ENCODE results near the gene SFT2D2. TPM values are rescaled to one million over a fixed set of nuclear protein-coding genes. Genes with fewer than 3 reads are reported as not detected.

Gene SFT2D2
- total RNA-seq, 1 experiment from 2014 or later, result 38.7 TPM

DNA sequence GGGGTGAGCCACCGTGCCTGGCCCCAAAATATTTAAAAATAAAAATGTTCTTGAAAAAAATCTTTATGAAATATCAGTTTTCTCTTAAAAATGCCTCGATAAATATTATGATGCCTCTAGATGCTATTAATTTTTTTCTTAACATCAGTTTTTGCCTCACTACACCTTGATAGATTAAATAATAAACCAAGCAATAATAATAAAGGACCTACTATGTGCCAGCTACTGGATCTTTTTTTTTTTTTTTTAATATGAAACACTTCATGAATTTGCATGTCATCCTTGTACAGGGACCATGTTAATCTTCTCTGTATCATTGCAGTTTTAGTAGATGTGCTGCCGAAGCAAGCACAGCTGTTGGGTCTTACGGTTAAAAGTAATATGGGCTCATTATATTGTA lies 37.3 kb downstream of the SFT2D2 start:
- no peak for DNase-seq (ENCODE audit: extremely low read depth, low read depth)

DNA sequence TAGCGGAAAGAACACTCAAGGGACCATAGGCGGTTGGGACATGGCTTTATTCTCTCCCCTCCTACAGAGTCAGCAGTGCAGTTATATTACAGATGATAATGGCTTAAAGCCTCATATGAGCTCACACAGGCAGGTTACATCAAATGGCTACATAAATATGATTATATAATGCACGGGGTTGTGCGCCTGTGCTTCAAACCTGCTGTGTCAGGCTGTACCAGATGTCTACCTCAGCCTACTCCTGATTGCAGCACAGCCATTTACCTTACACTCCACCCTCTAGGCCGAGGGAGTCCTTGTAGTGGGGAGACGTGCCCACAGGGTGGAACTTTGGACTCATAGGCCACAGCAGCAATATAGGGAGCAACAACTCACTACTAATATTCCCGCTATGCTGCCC lies 38.5 kb downstream of the SFT2D2 start:
- DNase-seq (ENCODE audit: extremely low read depth, low read depth), result no peak

DNA sequence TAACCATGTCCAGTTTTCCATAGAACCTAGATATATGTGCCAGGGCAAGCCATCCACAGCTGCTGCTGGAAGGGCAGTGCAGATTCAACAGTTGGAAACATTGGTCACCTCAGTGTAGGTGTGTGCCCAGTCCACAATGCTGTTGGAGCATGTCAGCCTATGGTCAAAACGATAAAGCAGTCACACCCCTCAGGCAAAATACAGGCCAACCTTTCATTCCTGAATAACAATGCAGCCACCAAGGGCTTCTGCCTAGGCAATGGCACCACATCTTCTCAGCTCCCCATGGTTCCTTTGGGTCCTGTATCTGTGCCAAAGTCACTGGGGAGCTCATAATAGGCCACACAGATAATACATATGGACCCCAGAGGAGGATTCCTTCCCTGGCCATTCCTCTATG lies 39.8 kb downstream of the SFT2D2 start:
- no peak for DNase-seq (ENCODE audit: extremely low read depth, low read depth)

DNA sequence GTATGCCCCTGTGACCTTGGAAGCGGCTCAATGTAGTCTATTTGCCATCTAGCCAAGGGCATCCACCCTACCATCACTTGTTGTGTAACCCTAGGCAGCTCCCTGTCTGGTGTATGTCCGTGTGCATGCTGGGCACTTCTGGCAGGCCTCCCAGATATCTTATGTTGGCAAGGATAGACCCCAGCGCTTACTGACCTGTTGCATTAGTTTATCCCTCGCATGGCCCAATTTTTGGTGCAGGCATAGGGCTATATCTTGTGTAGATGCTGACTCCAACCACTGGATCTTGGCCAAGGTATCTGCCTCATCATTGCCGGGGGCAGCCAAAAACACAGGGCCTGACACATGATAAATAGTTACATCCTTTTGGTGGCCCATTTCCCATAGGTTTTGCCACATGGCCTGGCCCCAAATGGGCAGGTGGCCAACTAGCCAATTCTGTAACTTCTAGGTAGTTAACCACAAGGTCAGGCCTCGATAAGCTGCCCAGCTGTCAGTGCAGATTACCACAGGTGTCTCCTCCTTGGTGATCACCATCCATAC lies 40.9 kb downstream of the SFT2D2 start:
- no peak for DNase-seq (ENCODE audit: extremely low read depth, low read depth)

DNA sequence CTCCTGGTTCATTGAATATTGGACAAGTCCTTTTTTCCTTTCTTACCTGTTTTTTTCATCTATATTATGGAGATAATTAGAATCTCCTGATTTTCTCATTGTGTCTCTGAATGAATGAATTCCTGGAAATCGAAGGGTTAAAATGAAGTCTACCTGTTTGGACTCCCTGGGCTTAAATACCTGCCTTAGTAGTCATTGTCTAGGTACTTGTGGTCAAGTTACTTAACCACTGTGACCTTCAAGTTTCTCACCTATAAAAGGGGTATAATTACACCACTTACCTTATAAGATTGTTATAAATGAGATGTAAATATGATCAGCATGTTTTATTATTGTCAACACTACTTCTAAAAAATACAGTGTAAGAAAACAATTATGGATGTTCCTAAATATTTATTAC lies 45.8 kb downstream of the SFT2D2 start:
- no peak for DNase-seq (ENCODE audit: extremely low read depth, low read depth)

DNA sequence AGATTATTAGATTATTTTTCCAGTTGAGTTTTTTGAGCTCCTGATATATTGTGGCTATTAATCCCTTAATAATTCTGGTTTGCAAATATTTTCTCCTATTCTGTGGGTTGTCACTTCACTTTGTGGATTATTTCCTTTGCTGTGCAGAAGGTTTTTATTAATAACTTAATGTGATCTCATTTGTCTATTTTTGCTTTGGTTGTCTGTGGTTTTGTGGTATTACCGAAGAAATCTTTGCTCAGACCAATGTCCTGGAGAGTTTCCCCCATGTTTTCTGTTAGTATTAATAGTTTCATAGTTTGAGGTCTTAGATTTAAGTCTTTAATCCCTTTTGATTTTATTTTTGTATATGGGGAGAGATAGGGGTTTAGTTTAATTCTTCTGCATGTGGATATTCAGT lies 47.8 kb downstream of the SFT2D2 start:
- no peak for DNase-seq (ENCODE audit: extremely low read depth, low read depth)

DNA sequence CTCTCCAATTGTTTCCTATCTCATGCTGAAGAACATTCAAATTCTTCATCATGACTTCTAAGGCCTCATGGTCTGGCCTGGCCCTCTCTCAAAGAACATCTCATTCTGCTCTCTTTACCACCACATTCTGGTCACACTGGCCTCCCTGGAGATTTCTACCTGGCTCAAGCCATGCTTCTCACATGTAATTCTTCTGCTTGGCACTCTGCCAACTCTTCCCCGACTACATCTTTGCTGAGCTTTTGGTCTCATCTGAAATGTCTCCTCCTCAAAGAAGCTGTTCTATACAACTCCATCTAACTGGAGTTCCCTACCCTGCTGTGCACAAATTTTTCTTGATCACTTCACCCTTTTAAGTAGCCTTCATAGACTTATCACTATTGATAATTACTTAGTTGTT lies 53.4 kb downstream of the SFT2D2 start:
- no peak for DNase-seq (ENCODE audit: extremely low read depth, low read depth)

DNA sequence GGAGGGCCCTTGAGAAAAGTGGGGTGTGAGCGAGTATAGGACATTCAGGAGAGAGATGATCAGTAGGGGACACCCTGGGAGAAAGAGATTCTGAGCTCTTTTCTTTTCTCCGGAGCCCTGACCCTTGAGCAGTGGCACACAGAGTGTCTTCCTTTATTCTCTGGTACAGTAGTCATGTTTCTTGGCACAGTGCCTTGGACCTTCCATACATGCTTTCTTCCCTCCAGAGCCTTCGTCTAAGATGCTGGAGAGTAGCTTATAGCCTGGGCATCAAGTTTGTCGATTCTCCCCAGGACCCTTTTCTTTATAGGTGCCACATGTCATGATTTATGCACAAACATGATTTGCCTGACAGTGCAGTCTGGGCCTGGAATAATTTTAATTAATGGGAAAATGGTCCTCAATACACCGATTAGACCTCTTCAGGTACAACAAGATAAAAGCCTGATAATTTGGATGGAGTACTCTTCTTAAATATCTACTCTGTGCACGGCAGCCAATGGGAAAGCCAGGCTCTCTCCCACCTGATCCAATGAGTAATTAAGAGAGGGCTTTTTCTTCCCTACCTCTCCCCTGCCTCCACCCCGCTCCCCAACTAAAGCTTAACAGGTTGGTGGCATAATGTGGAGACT lies 54.6 kb downstream of the SFT2D2 start, which contains the start of gene TBX19:
Gene TBX19, plus strand, starts transcription at position 582 of the 632 bp plus-strand sequence. CDS start 214 bp downstream, outside the sequence.
- no peak for DNase-seq (ENCODE audit: extremely low read depth, low read depth)

DNA sequence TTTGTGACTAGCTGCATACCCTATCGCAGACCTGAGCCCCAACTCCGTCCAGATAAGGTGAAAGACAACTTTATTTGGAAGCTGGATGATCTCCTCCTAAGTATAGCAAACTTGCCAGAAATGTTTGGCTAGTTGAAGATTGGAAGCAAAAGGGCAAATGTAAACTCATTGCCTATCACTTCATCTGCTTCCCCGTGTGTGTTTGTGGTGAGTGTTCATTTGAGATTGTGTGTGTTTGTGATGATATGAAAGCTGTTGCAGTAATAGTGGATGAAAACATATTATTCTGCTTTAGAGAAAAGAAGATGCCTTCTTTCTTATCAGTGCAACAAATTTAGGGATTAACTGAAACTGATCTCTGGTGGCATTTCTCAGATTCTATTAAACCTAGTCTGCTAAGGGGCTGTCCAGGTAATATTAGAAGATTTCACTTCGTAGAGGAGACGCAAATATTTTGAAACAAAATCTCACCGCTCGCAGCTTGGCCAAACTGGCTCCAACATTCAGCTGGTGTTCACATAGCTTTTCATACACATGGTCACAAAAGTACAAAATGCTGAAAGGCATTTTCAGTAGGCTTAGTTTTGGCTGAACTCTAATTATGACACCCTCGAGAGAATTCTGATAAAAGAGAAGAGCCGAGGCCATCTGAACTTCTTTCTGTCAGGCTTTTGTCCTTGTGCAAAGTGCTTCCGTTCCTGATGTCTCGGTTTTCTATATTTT lies 56.0 kb downstream of the SFT2D2 start:
- DNase-seq (ENCODE audit: extremely low read depth, low read depth), result no peak

DNA sequence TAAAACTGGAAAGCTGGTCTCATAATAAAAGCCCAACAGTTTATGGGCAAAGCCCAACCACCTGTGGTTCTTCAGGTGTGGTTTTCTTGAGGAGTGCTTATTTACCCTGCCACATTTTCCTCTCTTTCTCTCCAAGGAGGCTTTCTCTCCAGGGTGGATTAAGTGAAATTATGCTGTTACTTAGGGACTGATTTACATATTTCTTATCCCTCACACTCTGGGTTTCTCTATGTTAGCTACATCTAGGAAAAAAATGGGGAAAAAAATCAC lies 59.7 kb downstream of the SFT2D2 start:
- DNase-seq (ENCODE audit: extremely low read depth, low read depth), result no peak

DNA sequence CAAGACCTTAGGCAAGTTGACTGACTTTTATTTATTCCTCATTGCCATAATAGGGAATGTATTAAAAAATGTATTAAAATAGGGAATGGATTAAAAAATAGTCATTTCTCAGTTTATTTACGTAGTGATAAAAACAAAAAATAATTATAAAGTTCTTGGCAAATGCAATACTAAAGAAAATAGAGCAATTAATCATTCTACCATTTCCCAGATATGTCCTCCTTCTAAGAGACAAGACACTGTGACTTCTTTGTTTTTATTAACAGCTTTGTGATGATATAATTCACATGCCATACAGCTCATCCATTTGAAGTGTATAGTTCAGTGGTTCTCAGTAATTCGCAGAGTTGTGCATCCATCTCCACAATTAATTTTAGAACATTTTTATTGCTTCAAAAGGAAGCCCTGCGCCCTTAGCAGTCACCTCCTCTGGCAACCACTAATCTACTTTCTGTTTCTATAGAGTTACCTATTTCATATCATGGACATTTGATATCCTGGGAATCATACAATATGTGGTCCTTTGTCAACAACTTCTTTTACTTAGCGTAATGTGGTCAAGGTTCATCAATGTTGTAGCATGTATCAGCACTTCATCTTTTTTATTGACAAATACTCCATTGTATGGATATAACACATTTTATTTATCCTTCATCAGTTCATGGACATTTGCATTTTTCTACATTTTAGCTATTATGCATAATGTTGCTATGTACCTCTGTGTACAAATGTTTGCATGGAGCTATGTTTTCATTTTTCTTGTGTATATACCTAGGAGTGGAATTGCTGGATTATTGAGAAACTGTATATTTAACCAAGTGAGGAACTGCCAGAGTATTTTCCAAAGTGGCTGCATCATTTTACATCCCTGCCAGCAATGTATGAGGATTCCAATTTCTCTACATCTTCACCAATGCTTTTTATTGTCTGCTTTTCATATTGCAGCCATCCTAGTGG lies 60.4 kb downstream of the SFT2D2 start:
- DNase-seq (ENCODE audit: extremely low read depth, low read depth), result no peak

DNA sequence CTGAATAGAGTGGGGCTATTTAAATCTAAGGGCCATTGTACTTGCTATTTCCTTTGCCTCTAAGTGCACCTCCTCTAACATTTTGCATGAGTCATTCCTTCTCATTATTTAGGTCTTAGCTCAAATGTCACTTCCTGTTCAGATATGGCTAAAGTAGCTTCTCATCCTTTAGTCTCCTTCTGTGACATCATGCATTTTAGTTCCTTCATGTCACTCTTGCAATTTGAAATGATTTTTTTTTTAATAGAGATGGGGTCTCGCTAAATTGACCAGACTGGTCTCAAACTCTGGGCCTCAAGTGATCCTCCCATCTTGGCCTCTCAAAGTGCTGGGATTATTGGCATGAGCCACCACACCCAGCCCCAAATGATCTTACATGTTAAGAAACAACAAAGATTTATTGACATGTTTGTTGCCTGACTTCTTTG lies 61.4 kb downstream of the SFT2D2 start:
- no peak for DNase-seq (ENCODE audit: extremely low read depth, low read depth)

DNA sequence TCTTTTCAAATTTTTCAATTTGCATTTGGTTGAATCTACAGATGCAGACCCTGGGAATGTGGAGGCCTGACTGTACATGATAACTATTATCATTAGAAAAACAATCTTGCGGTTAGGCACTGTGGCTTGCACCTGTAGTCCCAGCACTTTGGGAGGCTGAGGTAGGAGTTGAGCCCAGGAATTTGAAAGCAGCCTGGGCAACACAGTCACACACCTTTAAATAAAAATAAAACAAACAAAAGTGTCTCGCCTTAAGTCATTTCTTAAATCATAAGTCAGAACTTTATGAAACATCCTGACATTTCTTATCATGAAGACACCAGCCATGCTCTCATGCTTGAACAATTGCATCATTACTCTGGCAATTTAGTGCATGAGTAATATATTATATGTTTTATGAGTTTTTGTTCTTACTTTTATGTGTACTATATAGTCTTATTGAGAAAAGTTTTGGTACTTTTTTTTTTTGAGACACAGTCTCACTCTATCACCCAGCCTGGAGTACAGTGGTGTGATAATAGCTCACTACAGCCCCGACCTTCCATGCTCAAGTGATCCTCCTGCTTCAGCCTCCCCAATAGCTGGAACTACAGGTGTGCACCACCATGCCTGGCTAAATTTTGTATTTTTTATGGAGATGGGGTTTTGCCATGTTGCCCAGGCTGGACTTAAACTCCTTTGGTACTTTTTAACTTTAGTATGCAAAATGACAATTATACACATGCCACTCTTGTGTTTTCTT lies 62.7 kb downstream of the SFT2D2 start:
- DNase-seq (ENCODE audit: extremely low read depth, low read depth), result no peak

DNA sequence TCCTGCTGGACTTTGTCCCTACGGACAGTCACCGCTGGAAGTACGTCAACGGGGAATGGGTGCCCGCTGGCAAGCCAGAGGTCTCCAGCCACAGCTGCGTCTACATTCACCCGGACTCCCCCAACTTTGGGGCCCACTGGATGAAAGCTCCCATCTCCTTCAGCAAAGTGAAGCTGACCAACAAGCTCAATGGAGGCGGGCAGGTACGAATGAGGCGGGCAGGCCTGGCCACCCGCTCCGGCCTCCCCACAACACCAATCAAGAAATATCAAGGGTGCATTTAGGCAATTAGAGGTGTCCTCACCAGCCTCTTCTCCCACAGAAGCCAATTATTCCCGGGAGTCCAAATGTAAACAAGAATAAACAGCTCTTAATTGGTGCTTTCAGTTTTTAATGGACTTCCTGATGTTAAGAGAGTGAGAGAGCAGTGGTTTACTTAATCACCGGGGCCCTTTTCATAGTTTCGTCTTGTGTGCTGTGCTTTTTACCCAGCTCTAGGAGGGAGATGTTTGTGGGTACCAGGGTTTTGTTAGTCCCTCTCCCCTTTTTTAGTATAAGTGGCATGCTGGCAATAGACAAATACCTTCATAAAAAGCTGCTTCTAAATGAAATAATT lies 65.5 kb downstream of the SFT2D2 start:
- DNase-seq (ENCODE audit: extremely low read depth, low read depth), result no peak

DNA sequence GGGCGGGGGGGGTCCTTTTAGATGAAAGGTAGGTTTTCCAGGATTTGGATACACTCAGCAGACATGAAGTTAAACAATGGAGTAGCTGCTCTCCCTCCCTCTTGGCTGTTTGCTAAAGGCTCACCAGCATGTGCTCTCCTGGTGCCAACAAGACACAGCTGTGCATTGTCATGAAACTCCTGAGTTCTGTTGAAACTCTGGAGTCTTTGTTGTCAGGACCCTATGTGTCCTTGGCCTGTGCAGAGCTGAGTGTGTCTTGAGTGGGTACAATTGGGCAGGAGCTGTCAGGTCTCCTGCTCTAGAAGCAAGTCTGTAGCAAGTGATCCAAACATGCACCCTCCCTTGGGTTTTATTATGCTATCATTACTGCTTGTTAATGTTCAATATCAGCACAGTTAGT lies 67.6 kb downstream of the SFT2D2 start:
- DNase-seq (ENCODE audit: extremely low read depth, low read depth), result no peak

DNA sequence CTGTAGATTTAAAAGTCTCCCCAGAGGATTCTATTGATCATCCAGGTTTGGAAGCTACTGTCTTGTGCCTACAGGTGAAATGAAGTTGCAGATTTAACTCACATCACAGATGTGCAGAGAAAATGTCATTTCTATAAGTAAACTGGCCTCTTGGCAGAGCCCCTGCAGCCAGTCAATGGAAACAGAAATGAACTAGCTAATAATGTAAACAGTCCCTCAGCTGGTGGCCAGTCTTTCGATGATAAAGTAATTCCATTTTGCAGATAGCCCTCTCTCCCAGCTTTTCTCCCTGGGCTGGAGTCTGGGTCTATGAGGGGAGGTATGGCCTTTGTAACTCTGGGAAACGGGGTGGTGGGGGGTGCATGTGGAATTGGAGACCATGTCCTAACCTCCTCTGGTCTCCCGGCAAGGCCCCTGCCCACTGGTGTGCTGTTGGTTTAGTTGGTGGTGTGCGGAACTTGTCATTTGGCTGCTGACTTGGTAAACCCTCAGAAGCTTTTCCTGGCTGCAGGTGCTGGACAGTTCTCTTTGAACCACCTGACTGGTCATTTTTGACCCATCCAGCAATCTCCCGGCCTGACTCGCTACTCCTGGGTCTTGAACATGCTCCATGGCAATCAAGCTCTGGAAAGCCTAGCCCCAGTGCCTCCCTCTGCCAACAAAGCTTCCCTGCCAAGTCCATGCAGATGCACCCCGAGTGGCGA lies 69.8 kb downstream of the SFT2D2 start:
- no peak for DNase-seq (ENCODE audit: extremely low read depth, low read depth)

DNA sequence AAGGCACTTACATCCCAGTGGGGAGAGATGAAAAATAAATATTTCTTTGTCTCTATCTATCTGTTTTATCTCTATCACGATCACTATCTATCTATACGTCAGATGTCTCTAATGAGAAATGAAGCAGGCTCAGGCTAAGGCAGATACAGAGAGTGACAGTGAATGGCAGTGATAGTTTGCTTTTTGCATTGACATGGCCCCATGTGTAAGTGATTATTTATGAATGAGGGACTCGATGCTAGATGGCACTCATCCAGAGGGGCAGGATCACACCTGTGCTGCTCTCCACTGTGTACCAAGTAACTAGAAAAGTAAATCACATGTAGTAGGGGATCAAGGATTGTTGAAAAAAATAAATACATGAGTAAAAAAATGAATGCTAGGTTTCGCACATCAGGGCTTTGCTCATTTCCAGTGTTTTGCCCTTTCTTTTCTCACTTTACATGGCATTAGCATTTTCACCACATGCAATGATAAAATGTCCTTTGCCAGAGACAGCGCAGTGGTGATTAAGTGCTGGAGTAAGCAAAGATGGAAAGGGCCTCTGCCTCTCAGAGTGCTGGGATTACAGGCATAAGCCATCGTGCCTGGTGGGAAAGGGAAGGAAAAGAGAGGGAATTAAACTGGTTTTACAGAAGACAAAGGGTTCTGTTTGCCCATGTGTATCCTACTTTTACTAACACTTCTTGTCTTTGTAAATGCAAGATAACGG lies 71.4 kb downstream of the SFT2D2 start:
- no peak for DNase-seq (ENCODE audit: extremely low read depth, low read depth)

DNA sequence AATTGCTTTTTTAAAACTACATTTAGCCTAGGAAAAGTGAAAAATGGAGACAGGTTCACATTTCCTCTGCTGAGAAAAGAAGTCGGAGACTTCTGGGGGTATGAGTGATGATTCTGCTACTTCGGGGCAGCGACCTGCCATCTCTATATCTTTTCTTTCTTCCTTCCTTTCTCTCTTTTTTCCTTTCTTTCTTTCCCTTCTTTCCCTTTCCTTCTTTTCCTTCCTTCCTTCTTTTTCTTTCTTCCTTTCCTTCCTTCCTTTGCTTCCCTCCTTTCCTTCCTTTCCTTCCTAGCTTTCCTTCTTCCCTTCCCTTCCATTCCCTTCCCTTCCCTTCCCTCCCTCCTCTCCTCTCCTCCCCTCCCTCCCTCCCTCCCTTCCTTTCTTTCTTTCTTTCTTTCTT lies 72.6 kb downstream of the SFT2D2 start:
- no peak for DNase-seq (ENCODE audit: extremely low read depth, low read depth)

DNA sequence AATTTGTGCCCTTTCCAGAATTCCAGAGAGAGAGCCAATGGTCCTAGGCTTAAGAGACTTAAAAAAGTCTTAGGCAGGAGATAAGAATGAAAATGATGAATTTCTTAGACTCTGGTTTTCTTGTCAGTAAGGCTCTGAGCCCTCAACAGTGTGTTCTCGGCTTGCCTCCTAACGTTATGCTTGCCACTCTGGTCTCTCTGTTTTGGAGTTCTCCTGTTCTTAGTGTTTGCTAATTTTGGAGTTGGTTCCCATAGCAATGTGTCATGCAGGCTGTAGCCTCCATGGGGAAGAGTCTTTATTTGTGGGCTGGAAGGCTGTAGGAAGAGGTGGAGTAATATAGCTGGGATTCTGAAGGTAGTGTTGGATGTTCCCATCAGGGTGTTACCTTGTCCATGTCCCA lies 74.8 kb downstream of the SFT2D2 start:
- DNase-seq (ENCODE audit: extremely low read depth, low read depth), result no peak

All from NCI-H460 (cell line).